Adrenal gland (tissue), 12 donors: ENCODE data around the gene CERS2. TPM values are rescaled to one million over a fixed set of nuclear protein-coding genes. Genes with fewer than 3 reads are reported as not detected.

Experiments
- DNase-seq, 7 donors: peaks; one replicate each; pipeline ENCODE4 v3.0.0-alpha.2; 2019 to 2020
- H3K27ac ChIP-seq, 5 donors: fragments of 200-600 bp; sonication (generic) in 4 of 5; 1 replicate in 3 of 5; 2 replicates in 2 of 5; pipeline versions ENCODE4 v1.5.1 to v1.8.0; 2016 to 2020; ENCODE audit warnings: mild to moderate bottlenecking in 1 of 5
- H3K27me3 ChIP-seq: fragments of 200-600 bp; 2 replicates; pipeline ENCODE4 v1.8.0; 2021
- H3K36me3 ChIP-seq, 2 donors: fragments of 200-600 bp; replicated peaks in 1 of 2; 1 replicate in 1 of 2; 2 replicates in 1 of 2; pipeline versions ENCODE4 v1.5.1 to v1.8.0; 2018 to 2022
- H3K4me1 ChIP-seq, 2 donors: fragments of 200-600 bp; replicated peaks in 1 of 2; 1 replicate in 1 of 2; 2 replicates in 1 of 2; pipeline versions ENCODE4 v1.5.1 to v1.8.0; 2018 to 2021
- H3K4me3 ChIP-seq, 4 donors: fragments of 200-600 bp; sonication (generic) in 3 of 4; one replicate each; pipeline ENCODE4 v1.5.1; 2016 to 2018
- H3K9me3 ChIP-seq, 3 donors: fragments of 200-600 bp; sonication (generic) in 1 of 3; replicated peaks in 1 of 3; 1 replicate in 2 of 3; 2 replicates in 1 of 3; pipeline versions ENCODE4 v1.5.1 to v1.8.0; 2016 to 2021
- POLR2A ChIP-seq, 2 donors: fragments of 450-650 bp; IDR thresholded peaks; one replicate each; pipeline ENCODE4 v1.6.1; 2017; ENCODE audit warnings: antibody characterized with exemption in 2 of 2, mild to moderate bottlenecking in 2 of 2, moderate library complexity in 1 of 2
- WGBS, 4 donors: extraction: QIAGEN DNeasy Blood & Tissue Kit in 2 of 4; methylation state at CpG; one replicate each; pipeline versions ENCODE4 v1.1.5 to v1.1.7; 2013 to 2017; 5-methylcytosine and 5-hydroxymethylcytosine counted together
- intact Hi-C, 2 donors: fragments of 100-400 bp; cut with DNase I; formaldehyde crosslinking; loops; one replicate each; pipeline versions ENCODE4 v1.14.1 to v1.15.0; 2022 to 2023
- polyA plus RNA-seq, 3 donors: library from polyadenylated mRNA; stranded (reverse); fragments of 200-250 nt in 2 of 3; fragments of 350-450 nt in 1 of 3; fragmentation: Illumina TruSeq in 1 of 3; extraction: RNeasy Lipid Tissue Mini Kit (QIAGEN cat#74804) in 1 of 3; gene quantifications; one replicate each; pipeline ENCODE4 v1.2.3, GENCODE V29; 2013 to 2014
- total RNA-seq, 9 donors: library from RNA; depleted of rRNA in 4 of 9; stranded (reverse); fragments of >200 nt in 4 of 9; fragments of 120-200 nt in 1 of 9; fragmentation: NEBNext Ultra II Directional in 1 of 9; extraction: Animal tissue kit (Norgen Biotek cat#: 25700) in 1 of 9; gene quantifications; one replicate each; pipeline versions ENCODE4 v1.1.0 to v1.2.4, GENCODE V29; 2013 to 2023
- TF ChIP-seq, protein P1 (sequence below), 6 experiments: fragments of 450-650 bp in 4 of 6; fragments of 200-600 bp in 2 of 6; sonication (generic) in 1 of 6; IDR thresholded peaks; 1 replicate in 5 of 6; 2 replicates in 1 of 6; pipeline versions ENCODE4 v1.5.1 to v1.8.0; 2016 to 2021; ENCODE audit warnings: antibody characterized with exemption in 6 of 6, mild to moderate bottlenecking in 2 of 6, moderate library complexity in 1 of 6
- donor health status: healthy with polysubstance abuse.
- donor health status: Bipolar disorder and iron deficiency.
- donor health status: DM: yes; HTN: yes; CAD: no.
- donor health status: DM: no; HTN: no; CAD: no.
- donor health status: DM: no; HTN: no; CAD: no.
- donor health status: DM: yes; HTN: yes; CAD: no.

Gene CERS2
- total and polyA plus RNA-seq, 12 donors: 289 to 682 (median 505) TPM

DNA sequence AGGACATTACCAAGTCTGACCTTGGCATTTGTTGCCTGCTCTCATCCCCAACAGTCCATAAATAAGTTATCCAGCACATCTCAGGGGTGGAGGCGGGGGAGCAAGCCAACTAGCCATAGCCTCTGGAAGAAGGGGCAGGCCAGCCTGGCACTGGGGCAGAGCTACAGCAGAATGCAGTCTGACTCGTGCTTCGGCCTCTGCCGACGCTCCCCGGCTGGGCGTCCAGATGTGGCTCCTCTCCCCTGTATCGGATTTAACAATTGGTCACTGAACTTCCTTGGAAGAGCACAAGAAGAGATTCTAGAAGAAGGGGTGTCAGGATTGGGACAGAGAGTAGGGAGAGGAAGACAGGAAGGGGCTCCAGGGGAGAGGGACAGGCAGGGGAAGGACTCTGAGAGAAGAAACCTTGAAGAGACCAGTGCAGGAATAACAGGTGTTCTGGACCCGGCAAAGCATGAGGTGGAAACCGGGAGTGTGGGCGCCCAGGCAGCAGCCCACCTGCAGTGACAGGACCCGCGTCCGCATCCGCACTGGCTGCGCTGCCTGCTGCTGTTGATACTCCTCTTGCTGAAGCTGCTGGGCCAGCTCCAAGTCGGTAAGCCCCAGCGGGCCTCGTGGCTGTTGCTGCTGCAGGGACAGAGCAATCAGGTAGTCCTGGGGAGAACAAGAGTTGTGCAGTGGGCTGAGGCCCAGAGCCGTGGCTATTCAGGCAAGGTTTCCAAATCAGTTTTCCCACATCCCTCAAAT lies 22.7 kb upstream of the CERS2 start:
- TF ChIP-seq POLR2A (IDR thresholded peaks at IDR 0.05): no peak
- TF ChIP-seq, protein P1, sequence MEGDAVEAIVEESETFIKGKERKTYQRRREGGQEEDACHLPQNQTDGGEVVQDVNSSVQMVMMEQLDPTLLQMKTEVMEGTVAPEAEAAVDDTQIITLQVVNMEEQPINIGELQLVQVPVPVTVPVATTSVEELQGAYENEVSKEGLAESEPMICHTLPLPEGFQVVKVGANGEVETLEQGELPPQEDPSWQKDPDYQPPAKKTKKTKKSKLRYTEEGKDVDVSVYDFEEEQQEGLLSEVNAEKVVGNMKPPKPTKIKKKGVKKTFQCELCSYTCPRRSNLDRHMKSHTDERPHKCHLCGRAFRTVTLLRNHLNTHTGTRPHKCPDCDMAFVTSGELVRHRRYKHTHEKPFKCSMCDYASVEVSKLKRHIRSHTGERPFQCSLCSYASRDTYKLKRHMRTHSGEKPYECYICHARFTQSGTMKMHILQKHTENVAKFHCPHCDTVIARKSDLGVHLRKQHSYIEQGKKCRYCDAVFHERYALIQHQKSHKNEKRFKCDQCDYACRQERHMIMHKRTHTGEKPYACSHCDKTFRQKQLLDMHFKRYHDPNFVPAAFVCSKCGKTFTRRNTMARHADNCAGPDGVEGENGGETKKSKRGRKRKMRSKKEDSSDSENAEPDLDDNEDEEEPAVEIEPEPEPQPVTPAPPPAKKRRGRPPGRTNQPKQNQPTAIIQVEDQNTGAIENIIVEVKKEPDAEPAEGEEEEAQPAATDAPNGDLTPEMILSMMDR (IDR thresholded peaks at IDR 0.05): no peak
- DNase-seq: no peak
- Histone ChIP-seq H3K27me3 (no peaks in the 10 kb centered on the region), H3K9me3 (no peaks in the 10 kb centered on the region), H3K4me1 (peaks cover 7 to 10% of the 10 kb centered on the region in 2 donors), H3K36me3 (peaks cover 0 to 45% of the 10 kb centered on the region in 2 donors), H3K4me3 (no peak overlapping the region), H3K27ac (no peak overlapping the region)
- intact Hi-C loops: no loop called here
- 77 to 86% (median 82%) methylated on average over 19 to 20 of the region's 20 CpGs for WGBS, 4 donors

DNA sequence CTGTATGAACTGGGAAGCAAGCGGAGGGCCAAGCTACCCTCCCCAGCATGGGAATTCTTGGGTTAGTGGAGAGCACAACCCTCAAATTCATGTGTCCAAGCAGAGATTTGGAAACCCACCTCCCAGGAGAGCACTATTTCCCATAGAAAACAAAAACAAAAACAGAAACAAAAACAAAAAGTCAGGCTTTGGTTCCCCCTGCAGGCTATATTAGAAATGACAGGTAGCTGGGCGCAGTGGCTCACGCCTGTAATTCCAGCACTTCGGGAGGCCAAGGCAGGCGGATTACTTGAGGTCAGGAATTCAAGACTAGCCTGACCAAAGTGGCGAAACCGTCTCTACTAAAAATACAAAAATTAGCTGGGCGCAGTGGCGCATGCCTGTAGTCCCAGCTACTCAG lies 21.3 kb upstream of the CERS2 start:
- Histone ChIP-seq H3K36me3 (peaks cover 0 to 34% of the 10 kb centered on the region in 2 donors), H3K27me3 (no peaks in the 10 kb centered on the region), H3K4me1 (peaks cover 7 to 8% of the 10 kb centered on the region in 2 donors), H3K4me3 (no peak overlapping the region), H3K9me3 (no peaks in the 10 kb centered on the region), H3K27ac (peak overlapping the region in 3 of 5 donors; percentile 24 to 65 (median 26))
- 21 to 26% (median 24%) methylated on average over 9 of the region's 9 CpGs for WGBS, 4 donors
- intact Hi-C loops: no loop called here
- TF ChIP-seq POLR2A (IDR thresholded peaks at IDR 0.05): no peak
- TF ChIP-seq, protein P1 (IDR thresholded peaks at IDR 0.05): peak; percentile 70 to 93 (median 88)
- DNase-seq: peak in 6 of 7 donors; percentile 34 to 79 (median 64)

DNA sequence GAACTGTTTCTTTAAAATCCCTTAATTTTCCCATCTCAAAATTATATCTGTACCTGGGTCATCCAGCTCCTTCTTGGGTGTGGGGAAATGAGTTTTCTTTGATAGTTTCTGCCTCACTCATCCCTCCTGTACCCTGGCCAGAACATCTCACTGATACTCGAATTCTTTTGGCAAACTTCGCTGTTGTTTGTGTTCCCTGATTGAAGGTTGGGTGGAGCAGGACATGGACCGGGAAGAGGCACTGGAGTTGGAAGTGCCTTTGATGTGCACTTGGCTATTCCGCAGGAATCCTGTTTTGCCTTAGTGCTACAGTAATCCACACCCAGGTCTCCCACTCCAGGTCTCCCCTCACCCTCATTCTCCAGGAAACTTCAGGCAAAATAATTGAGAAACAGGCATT lies 20.8 kb upstream of the CERS2 start:
- Histone ChIP-seq H3K27me3 (no peaks in the 10 kb centered on the region), H3K4me3 (no peak overlapping the region), H3K36me3 (peaks cover 0 to 34% of the 10 kb centered on the region in 2 donors), H3K9me3 (no peaks in the 10 kb centered on the region), H3K4me1 (peaks cover 7 to 8% of the 10 kb centered on the region in 2 donors), H3K27ac (peak overlapping the region in 3 of 5 donors; percentile 24 to 65 (median 26))
- WGBS, 4 donors: 29 to 44% (median 42%) methylated on average over 4 of the region's 4 CpGs
- TF ChIP-seq, protein P1 (IDR thresholded peaks at IDR 0.05): no peak
- TF ChIP-seq POLR2A (IDR thresholded peaks at IDR 0.05): no peak
- intact Hi-C loops: no loop called here
- no peak for DNase-seq

DNA sequence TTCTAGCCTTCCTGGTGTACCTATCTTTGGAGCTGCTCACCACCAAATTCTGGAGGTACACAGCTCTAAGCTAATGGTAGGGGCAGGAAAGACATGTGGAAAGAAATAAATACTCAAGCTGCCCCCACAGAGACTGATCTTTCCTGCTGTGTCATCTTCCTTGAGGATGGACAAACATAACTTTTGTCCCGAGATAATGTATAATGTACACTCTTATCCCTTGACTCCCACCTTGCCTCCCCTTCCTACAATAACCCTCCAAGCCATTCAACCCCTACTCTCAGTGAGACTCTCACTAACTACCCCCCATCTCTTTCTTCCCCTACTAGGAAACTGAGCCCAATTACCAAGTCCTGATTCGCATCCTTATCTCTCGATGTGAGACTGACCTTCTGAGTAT lies 19.6 kb upstream of the CERS2 start:
- no peaks in the 10 kb centered on the region for H3K27me3 ChIP-seq
- intact Hi-C loops: no loop called here
- no peak overlapping the region for H3K4me3 ChIP-seq
- peaks cover 0 to 26% of the 10 kb centered on the region in 2 donors for H3K36me3 ChIP-seq
- no peak overlapping the region for H3K27ac ChIP-seq
- WGBS, 4 donors: 52 to 68% (median 58%) methylated on average over 3 of the region's 3 CpGs
- no peaks in the 10 kb centered on the region for H3K9me3 ChIP-seq
- no peak for DNase-seq
- peaks cover 7 to 8% of the 10 kb centered on the region in 2 donors for H3K4me1 ChIP-seq
- TF ChIP-seq POLR2A (IDR thresholded peaks at IDR 0.05): no peak
- TF ChIP-seq, protein P1 (IDR thresholded peaks at IDR 0.05): no peak
